SK-N-SH (cell line): Measurements from ENCODE around the gene C19orf44. TPM values are rescaled to one million over a fixed set of nuclear protein-coding genes. Genes with fewer than 3 reads are reported as not detected.

Experiments used
- CTCF ChIA-PET: fragments of 300-600, 350-600 bp; formaldehyde crosslinking; extraction: SDS; loops from one replicate; lab custom pipeline; 2021; lab: Yijun Ruan, JAX
- POLR2A ChIA-PET: fragments of 350-600 bp; sonication (Branson Sonifier 250); formaldehyde crosslinking; extraction: SDS; loops from one replicate; lab custom pipeline; 2020; ENCODE audit warnings: antibody characterized with exemption, inconsistent platforms; lab: Yijun Ruan, JAX
- DNase-seq: peaks from one replicate; pipeline ENCODE4 v3.0.0; 2012
- H2AFZ ChIP-seq: fragments of 200-600 bp; sonication (generic); 2 replicates; pipeline ENCODE4 v1.8.1; 2016; ENCODE audit warnings: antibody characterized with exemption, mild to moderate bottlenecking, low read depth
- H3F3A ChIP-seq: fragments of 200-600 bp; sonication (generic); replicated peaks from 2 replicates; pipeline ENCODE3; 2016; ENCODE audit warnings: antibody characterized with exemption, mild to moderate bottlenecking; ENCODE audit not compliant: insufficient read depth
- H3K27ac ChIP-seq, 2 experiments: fragments of 200-500 bp in 1 of 2; fragments of 200-600 bp in 1 of 2; sonication (Bioruptor generic) in 1 of 2; sonication (generic), shearing (Covaris generic) in 1 of 2; 2 replicates each; pipeline versions ENCODE4 v1.5.1 to v1.6.1; 2014 to 2016; ENCODE audit warnings: low read depth in 2 of 2, inconsistent platforms in 1 of 2, low read length in 1 of 2, mild to moderate bottlenecking in 1 of 2, mixed read lengths in 1 of 2
- H3K27me3 ChIP-seq: fragments of 200-600 bp; sonication (generic), shearing (Covaris generic); 2 replicates; pipeline ENCODE4 v1.6.1; 2016; ENCODE audit warnings: mixed run types; ENCODE audit not compliant: insufficient read depth
- H3K36me3 ChIP-seq, 2 experiments: fragments of 200-500 bp in 1 of 2; fragments of 200-600 bp in 1 of 2; sonication (Bioruptor generic) in 1 of 2; sonication (generic) in 1 of 2; replicated peaks in 1 of 2; 2 replicates each; pipeline versions ENCODE3 to v1.5.1; 2014 to 2016; ENCODE audit warnings: low read length in 1 of 2, mild to moderate bottlenecking in 1 of 2; ENCODE audit not compliant: insufficient read depth in 2 of 2, control insufficient read depth in 1 of 2
- H3K4me1 ChIP-seq, 2 experiments: fragments of 200-500 bp in 1 of 2; fragments of 200-600 bp in 1 of 2; sonication (Bioruptor generic) in 1 of 2; sonication (generic), shearing (Covaris generic) in 1 of 2; 2 replicates each; pipeline versions ENCODE4 v1.5.1 to v1.6.1; 2014 to 2016; ENCODE audit warnings: low read depth in 1 of 2, low read length in 1 of 2, mixed run types in 1 of 2; ENCODE audit not compliant: insufficient read depth in 2 of 2, control insufficient read depth in 1 of 2
- H3K4me2 ChIP-seq: fragments of 200-600 bp; sonication (generic), shearing (Covaris generic); 2 replicates; pipeline ENCODE4 v1.6.1; 2017; ENCODE audit warnings: mixed run types
- H3K4me3 ChIP-seq, 2 experiments: fragments of 200-500 bp in 1 of 2; fragments of 200-600 bp in 1 of 2; sonication (Bioruptor generic) in 1 of 2; sonication (generic), shearing (Covaris generic) in 1 of 2; 2 replicates each; pipeline versions ENCODE4 v1.5.1 to v1.8.1; 2014 to 2016; ENCODE audit warnings: low read depth in 2 of 2, inconsistent platforms in 1 of 2, low read length in 1 of 2, mild to moderate bottlenecking in 1 of 2, mixed read lengths in 1 of 2, moderate library complexity in 1 of 2
- H3K79me2 ChIP-seq: fragments of 200-600 bp; sonication (generic); 2 replicates; pipeline ENCODE4 v1.8.1; 2017; ENCODE audit warnings: mild to moderate bottlenecking; ENCODE audit not compliant: insufficient read depth
- H3K9ac ChIP-seq: fragments of 200-600 bp; sonication (generic); 2 replicates; pipeline ENCODE4 v1.6.1; 2017; ENCODE audit warnings: mixed run types
- H3K9me2 ChIP-seq: fragments of 200-600 bp; sonication (generic); 2 replicates; pipeline ENCODE4 v1.6.1; 2017; ENCODE audit warnings: mixed run types
- H3K9me3 ChIP-seq: fragments of 200-600 bp; sonication (generic); 2 replicates; pipeline ENCODE4 v1.6.1; 2017; ENCODE audit warnings: mixed run types, mild to moderate bottlenecking, moderate library complexity
- H4K20me1 ChIP-seq: fragments of 200-600 bp; sonication (generic); 2 replicates; pipeline ENCODE4 v1.6.1; 2017; ENCODE audit warnings: mild to moderate bottlenecking, mixed run types; ENCODE audit not compliant: insufficient read depth
- CHD2 ChIP-seq: fragments of 150-350 bp; IDR thresholded peaks from 2 replicates; pipeline ENCODE4 v1.6.1; 2018; ENCODE audit warnings: low read length; ENCODE audit not compliant: partially characterized antibody
- EP300 ChIP-seq, 2 experiments: IDR thresholded peaks; 2 replicates each; pipeline versions ENCODE4 v1.4.0 to v1.6.1; 2012; ENCODE audit warnings: borderline replicate concordance in 1 of 2, low read depth in 1 of 2, low read length in 1 of 2
- GABPA ChIP-seq: IDR thresholded peaks from 2 replicates; pipeline ENCODE4 v1.4.0; 2012; ENCODE audit warnings: low read depth, mild to moderate bottlenecking
- MXI1 ChIP-seq: IDR thresholded peaks from 2 replicates; pipeline ENCODE4 v1.6.1; 2012; ENCODE audit warnings: mild to moderate bottlenecking, low read depth, low read length, improper control_type of control experiment
- RAD21 ChIP-seq: IDR thresholded peaks from 2 replicates; pipeline ENCODE4 v1.6.1; 2012; ENCODE audit warnings: mild to moderate bottlenecking, low read length
- RCOR1 ChIP-seq: fragments of 150-350 bp; IDR thresholded peaks from 2 replicates; pipeline ENCODE4 v1.6.1; 2017; ENCODE audit warnings: antibody characterized with exemption, low read length
- RXRA ChIP-seq: IDR thresholded peaks from 2 replicates; pipeline ENCODE4 v1.4.0; 2012; ENCODE audit warnings: low read depth, mild to moderate bottlenecking, borderline replicate concordance
- SIN3A ChIP-seq: IDR thresholded peaks from 2 replicates; pipeline ENCODE4 v1.6.1; 2012; ENCODE audit warnings: low read depth, mild to moderate bottlenecking, low read length, moderate library complexity, borderline replicate concordance
- SMC3 ChIP-seq: IDR thresholded peaks from 2 replicates; pipeline ENCODE4 v1.6.1; 2012; ENCODE audit warnings: low read depth, low read length, improper control_type of control experiment
- TCF12 ChIP-seq: IDR thresholded peaks from 2 replicates; pipeline ENCODE4 v1.4.0; 2012
- WGBS: methylation state at CpG from one replicate; pipeline ENCODE4 v1.1.6; 2017; ENCODE audit warnings: low lambda C conversion rate; 5-methylcytosine and 5-hydroxymethylcytosine counted together
- polyA plus RNA-seq, 3 experiments: library from polyadenylated mRNA; depleted of rRNA; stranded (reverse); fragments of >200 nt; gene quantifications; 2 replicates each; pipeline ENCODE4 v1.2.3, GENCODE V29; 2012
- TF ChIP-seq, protein P1 (sequence below): IDR thresholded peaks from 2 replicates; pipeline ENCODE4 v1.4.0; 2012; ENCODE audit warnings: low read depth, borderline replicate concordance
- TF ChIP-seq, protein P2 (sequence below): fragments of 200-600 bp; sonication (generic); IDR thresholded peaks from 2 replicates; pipeline ENCODE4 v1.6.1; 2017; ENCODE audit warnings: antibody characterized with exemption, mild to moderate bottlenecking, moderate library complexity
- TF ChIP-seq, protein P3 (sequence below): fragments of 150-350 bp; IDR thresholded peaks from 2 replicates; pipeline ENCODE4 v1.6.1; 2016; ENCODE audit warnings: mild to moderate bottlenecking, low read depth, low read length
- TF ChIP-seq, protein P4 (sequence below): IDR thresholded peaks from 2 replicates; pipeline ENCODE4; 2012

C19orf44 gene
- polyA plus RNA-seq, 1 of the 3 experiments (the other 2 are of a cell fraction) = 6.0 TPM

DNA sequence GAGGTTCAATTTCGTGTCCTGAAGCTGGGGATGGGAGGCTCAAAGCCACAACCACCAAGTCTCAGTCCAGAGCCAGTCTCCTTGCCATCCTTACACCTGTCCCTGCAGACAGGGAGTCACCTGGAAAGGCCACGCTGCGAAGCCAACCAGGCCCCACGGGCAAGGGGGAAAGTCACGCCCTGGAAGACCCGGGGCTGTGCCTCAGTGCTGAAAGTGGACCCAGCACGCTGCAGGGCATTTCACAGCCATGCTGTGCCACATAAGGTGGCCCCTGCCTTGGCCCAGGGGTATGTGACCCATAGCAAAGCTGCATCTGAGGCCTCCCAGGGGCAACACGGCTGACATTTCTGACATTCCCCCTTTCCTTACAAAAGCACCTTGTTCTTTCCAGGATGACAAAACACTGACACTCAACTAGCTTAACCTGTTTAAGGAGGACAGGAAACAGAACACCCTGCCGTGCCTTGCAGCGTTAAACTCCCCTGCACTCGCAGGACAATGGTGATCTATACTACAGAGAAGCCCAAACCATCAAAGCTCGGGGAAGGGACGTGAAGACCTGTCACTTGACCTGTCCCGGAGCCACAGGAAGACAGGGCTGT lies 31.2 kb downstream of the C19orf44 start (continued):
- TF ChIP-seq, protein P1, sequence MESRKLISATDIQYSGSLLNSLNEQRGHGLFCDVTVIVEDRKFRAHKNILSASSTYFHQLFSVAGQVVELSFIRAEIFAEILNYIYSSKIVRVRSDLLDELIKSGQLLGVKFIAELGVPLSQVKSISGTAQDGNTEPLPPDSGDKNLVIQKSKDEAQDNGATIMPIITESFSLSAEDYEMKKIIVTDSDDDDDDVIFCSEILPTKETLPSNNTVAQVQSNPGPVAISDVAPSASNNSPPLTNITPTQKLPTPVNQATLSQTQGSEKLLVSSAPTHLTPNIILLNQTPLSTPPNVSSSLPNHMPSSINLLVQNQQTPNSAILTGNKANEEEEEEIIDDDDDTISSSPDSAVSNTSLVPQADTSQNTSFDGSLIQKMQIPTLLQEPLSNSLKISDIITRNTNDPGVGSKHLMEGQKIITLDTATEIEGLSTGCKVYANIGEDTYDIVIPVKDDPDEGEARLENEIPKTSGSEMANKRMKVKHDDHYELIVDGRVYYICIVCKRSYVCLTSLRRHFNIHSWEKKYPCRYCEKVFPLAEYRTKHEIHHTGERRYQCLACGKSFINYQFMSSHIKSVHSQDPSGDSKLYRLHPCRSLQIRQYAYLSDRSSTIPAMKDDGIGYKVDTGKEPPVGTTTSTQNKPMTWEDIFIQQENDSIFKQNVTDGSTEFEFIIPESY = no peak
- TF ChIP-seq RXRA (no peak), TCF12 (no peak)
- TF ChIP-seq, all 33 proteins: peak for 0

DNA sequence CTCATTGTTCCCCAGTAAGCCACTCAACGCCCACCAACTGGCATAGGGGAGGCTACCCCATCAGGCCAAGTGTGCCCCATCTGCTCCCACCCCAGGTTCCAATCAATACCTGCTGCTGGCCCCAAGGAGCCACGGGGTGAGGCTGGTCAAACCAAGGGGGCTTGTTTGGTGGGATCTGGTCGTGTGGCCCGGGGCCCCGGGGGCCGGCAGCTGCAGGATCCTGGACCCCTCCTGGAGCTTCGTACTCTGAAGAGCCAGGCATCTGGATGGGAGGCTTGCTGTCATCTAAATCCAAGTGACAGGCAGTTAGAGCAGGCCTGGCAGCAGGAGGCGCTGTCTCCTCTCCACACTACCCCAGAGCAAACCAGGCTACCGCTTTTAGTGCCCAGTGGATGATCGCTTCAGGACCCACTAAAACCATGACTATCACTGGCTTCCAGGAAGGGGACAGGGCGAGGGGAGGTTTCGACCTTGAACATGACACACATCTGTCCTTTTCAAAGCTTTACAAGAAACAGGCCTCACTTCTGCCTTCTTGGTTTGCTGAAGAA lies 31.9 kb downstream of the C19orf44 start:
- H3K4me2 ChIP-seq = no peak overlapping the region
- TF ChIP-seq, protein P2, sequence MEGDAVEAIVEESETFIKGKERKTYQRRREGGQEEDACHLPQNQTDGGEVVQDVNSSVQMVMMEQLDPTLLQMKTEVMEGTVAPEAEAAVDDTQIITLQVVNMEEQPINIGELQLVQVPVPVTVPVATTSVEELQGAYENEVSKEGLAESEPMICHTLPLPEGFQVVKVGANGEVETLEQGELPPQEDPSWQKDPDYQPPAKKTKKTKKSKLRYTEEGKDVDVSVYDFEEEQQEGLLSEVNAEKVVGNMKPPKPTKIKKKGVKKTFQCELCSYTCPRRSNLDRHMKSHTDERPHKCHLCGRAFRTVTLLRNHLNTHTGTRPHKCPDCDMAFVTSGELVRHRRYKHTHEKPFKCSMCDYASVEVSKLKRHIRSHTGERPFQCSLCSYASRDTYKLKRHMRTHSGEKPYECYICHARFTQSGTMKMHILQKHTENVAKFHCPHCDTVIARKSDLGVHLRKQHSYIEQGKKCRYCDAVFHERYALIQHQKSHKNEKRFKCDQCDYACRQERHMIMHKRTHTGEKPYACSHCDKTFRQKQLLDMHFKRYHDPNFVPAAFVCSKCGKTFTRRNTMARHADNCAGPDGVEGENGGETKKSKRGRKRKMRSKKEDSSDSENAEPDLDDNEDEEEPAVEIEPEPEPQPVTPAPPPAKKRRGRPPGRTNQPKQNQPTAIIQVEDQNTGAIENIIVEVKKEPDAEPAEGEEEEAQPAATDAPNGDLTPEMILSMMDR = peak; percentile 52
- TF ChIP-seq RAD21 (peak; percentile 42), GABPA (no peak), SMC3 (0 out of 2 replicates have a peak, but pooled peaks have one; percentile 17)
- 90% methylated on average over 7 of the region's 12 CpGs for WGBS
- peaks cover 9% of the 10 kb centered on the region; the same call in 1 of the 2 replicates for H3K79me2 ChIP-seq
- H3K9ac ChIP-seq = no peak overlapping the region
- H3K9me2 ChIP-seq = no peaks in the 10 kb centered on the region
- no peaks in the 10 kb centered on the region for H4K20me1 ChIP-seq
- H3K36me3 ChIP-seq = peaks cover 25 to 83% of the 10 kb centered on the region in 2 experiments
- no peaks in the 10 kb centered on the region for H3K27me3 ChIP-seq
- H3K4me1 ChIP-seq = no peaks in the 10 kb centered on the region
- ChIA-PET CTCF (interaction anchor here (0.6 to 3.5 kb wide), 4 partner anchors 10 to 102 kb away, joined by 3 to 12 read pairs (median 4); no protein-coding TSS in a partner anchor), POLR2A (interaction anchor here (0.6 kb wide), 1 partner anchor 80 kb away, joined by 3 read pairs; no protein-coding TSS in a partner anchor)
- no peak overlapping the region for H3K27ac ChIP-seq
- H2AFZ ChIP-seq = no peak overlapping the region
- no peaks in the 10 kb centered on the region for H3K9me3 ChIP-seq
- no peaks in the 10 kb centered on the region for H3F3A ChIP-seq
- no peak overlapping the region for H3K4me3 ChIP-seq
- peak; percentile 61 for DNase-seq

DNA sequence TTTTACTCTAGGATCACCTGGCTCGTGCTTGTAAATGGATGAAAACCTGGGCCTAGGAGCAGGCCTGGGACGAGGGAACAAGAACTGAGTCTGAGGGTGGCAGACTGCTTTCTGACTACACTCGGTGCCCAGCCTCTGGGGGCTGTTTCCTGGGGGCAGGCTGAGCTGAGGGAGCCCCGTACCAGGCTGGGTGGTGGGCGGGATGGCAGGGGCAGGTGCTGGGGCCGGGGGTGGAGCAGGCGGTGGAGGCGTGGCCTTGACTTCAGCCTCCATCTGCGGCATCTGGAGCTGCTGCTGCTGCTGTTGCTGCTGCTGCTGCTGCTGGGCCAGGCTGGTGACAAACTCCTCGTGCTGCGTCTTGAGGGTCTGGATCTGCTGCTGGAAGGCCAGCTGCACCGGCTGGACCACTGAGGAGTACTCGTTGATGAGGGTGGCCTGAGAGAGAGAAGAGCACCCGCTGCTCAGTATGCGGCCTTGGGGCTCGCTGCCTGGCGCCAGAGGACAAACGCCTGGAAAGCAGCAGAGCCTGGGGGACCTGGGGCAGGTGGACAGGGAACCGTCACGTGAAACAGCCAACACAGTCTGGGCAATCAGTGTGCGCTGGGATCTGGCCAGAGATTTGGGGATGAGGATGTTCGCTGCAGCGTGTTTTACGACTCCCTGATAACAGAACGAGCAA lies 33.4 kb downstream of the C19orf44 start:
- H3K9me3 ChIP-seq = no peaks in the 10 kb centered on the region
- no peaks in the 10 kb centered on the region for H3K27me3 ChIP-seq
- CTCF ChIA-PET = no interaction called here
- H3K4me2 ChIP-seq = no peak overlapping the region
- H3K27ac ChIP-seq = no peak overlapping the region
- no peaks in the 10 kb centered on the region for H3K9me2 ChIP-seq
- H3F3A ChIP-seq = no peaks in the 10 kb centered on the region
- H3K4me3 ChIP-seq = no peak overlapping the region
- peaks cover 22 to 83% of the 10 kb centered on the region in 2 experiments for H3K36me3 ChIP-seq
- WGBS = 94% methylated on average over 17 of the region's 25 CpGs
- 0 out of 2 replicates have a peak, but pooled peaks cover 2% of the 10 kb centered on the region for H4K20me1 ChIP-seq
- H3K79me2 ChIP-seq = peaks cover 19% of the 10 kb centered on the region
- DNase-seq = no peak
- POLR2A ChIA-PET = no interaction called here
- no peaks in the 10 kb centered on the region for H3K4me1 ChIP-seq
- no peak overlapping the region for H3K9ac ChIP-seq
- no peak overlapping the region for H2AFZ ChIP-seq
- TF ChIP-seq SIN3A (no peak), EP300 (IDR thresholded peaks at IDR 0.05; ENCODE audit: borderline replicate concordance in 1 of 2, low read depth in 1 of 2, low read length in 1 of 2) (no peak), CHD2 (no peak), MXI1 (no peak), RCOR1 (no peak)
- TF ChIP-seq, protein P3, sequence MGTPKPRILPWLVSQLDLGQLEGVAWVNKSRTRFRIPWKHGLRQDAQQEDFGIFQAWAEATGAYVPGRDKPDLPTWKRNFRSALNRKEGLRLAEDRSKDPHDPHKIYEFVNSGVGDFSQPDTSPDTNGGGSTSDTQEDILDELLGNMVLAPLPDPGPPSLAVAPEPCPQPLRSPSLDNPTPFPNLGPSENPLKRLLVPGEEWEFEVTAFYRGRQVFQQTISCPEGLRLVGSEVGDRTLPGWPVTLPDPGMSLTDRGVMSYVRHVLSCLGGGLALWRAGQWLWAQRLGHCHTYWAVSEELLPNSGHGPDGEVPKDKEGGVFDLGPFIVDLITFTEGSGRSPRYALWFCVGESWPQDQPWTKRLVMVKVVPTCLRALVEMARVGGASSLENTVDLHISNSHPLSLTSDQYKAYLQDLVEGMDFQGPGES = no peak
- TF ChIP-seq, protein P4, sequence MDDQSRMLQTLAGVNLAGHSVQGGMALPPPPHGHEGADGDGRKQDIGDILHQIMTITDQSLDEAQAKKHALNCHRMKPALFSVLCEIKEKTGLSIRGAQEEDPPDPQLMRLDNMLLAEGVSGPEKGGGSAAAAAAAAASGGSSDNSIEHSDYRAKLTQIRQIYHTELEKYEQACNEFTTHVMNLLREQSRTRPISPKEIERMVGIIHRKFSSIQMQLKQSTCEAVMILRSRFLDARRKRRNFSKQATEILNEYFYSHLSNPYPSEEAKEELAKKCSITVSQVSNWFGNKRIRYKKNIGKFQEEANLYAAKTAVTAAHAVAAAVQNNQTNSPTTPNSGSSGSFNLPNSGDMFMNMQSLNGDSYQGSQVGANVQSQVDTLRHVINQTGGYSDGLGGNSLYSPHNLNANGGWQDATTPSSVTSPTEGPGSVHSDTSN = no peak
- TF ChIP-seq, protein P2 = no peak
